GM21447 (cell line): ENCODE measurements around the gene KLHL34.
A peak's percentile ranks its signal among the peaks of the same experiment; 100 is the strongest.

Experiments used
- ATAC-seq: cut with Tn5 transposase; IDR thresholded peaks from one replicate; pipeline ENCODE4 v1.9.1; 2021; ENCODE audit not compliant: unreplicated experiment

Gene KLHL34

GRCh38 chrX:21658152-21658737 lies at the start of gene KLHL34:
KLHL34 (minus strand) TSS chrX:21658330; CDS start chrX:21657788, 542 bp downstream.
- ATAC-seq: peak; percentile 44

GRCh38 chrX:21705225-21705624 lies 47.1 kb upstream of the KLHL34 start:
- no peak for ATAC-seq

- no peak for ATAC-seq
Measured at GRCh38 chrX:21702725-21703124, 44.6 kb upstream of the KLHL34 start.

GRCh38 chrX:21700967-21701366 lies 42.8 kb upstream of the KLHL34 start:
- ATAC-seq: no peak

GRCh38 chrX:21700275-21700674 lies 42.1 kb upstream of the KLHL34 start:
- ATAC-seq: no peak

- no peak for ATAC-seq
Measured at GRCh38 chrX:21699136-21699535, 41.0 kb upstream of the KLHL34 start.

GRCh38 chrX:21698272-21698671 lies 40.1 kb upstream of the KLHL34 start:
- ATAC-seq: no peak

GRCh38 chrX:21691512-21692018 lies 33.4 kb upstream of the KLHL34 start:
- ATAC-seq: no peak

- no peak for ATAC-seq
Measured at GRCh38 chrX:21683941-21684340, 25.8 kb upstream of the KLHL34 start.

- no peak for ATAC-seq
Measured at GRCh38 chrX:21678048-21678612, 20.0 kb upstream of the KLHL34 start.

- ATAC-seq: no peak
Measured at GRCh38 chrX:21675931-21676330, 17.8 kb upstream of the KLHL34 start.

- no peak for ATAC-seq
Measured at GRCh38 chrX:21674430-21675186, 16.5 kb upstream of the KLHL34 start.

- ATAC-seq: no peak
Measured at GRCh38 chrX:21666679-21667078, 8.5 kb upstream of the KLHL34 start.

- ATAC-seq: no peak
Measured at GRCh38 chrX:21666252-21666651, 8.1 kb upstream of the KLHL34 start.

GRCh38 chrX:21662761-21663160 lies 4.6 kb upstream of the KLHL34 start:
- no peak for ATAC-seq

- ATAC-seq: no peak
Measured at GRCh38 chrX:21661316-21661715, 3.2 kb upstream of the KLHL34 start.

GRCh38 chrX:21660156-21660555 lies 2.0 kb upstream of the KLHL34 start:
- no peak for ATAC-seq

GRCh38 chrX:21659320-21659719 lies 1.2 kb upstream of the KLHL34 start:
- ATAC-seq: no peak

- ATAC-seq: peak; percentile 38
Measured at GRCh38 chrX:21658746-21659145, 616 bp upstream of the KLHL34 start.

- ATAC-seq: no peak
Measured at GRCh38 chrX:21657318-21658151, 595 bp downstream of the KLHL34 start.

GRCh38 chrX:21656587-21657317 lies 1.4 kb downstream of the KLHL34 start:
- peak; percentile 42 for ATAC-seq
